Transverse colon (tissue), 4 donors: ENCODE results near the gene ANO1.

Experiments used
- CTCF ChIP-seq, 5 experiments: fragments of 200-600 bp in 3 of 5; fragments of 450-650 bp in 2 of 5; sonication (generic) in 3 of 5; IDR thresholded peaks; 1 replicate in 2 of 5; 2 replicates in 3 of 5; pipeline ENCODE4 v1.5.1; 2016 to 2017; ENCODE audit warnings: antibody characterized with exemption in 5 of 5, inconsistent platforms in 3 of 5, mild to moderate bottlenecking in 2 of 5, moderate library complexity in 1 of 5
- EP300 ChIP-seq: sonication (generic); formaldehyde crosslinking; IDR thresholded peaks from one replicate; pipeline ENCODE4 v1.6.1; 2017; ENCODE audit warnings: antibody characterized with exemption, low read depth
- POLR2A ChIP-seq: fragments of 450-650 bp; IDR thresholded peaks from one replicate; pipeline ENCODE4 v1.6.1; 2016; ENCODE audit warnings: antibody characterized with exemption, mild to moderate bottlenecking, moderate library complexity
- POLR2AphosphoS5 ChIP-seq, 3 donors: sonication (generic); formaldehyde crosslinking; IDR thresholded peaks; one replicate each; pipeline ENCODE4 v1.6.1; 2016; ENCODE audit warnings: antibody characterized with exemption in 3 of 3

GRCh38 chr11:70207531-70208131 is 129.5 kb downstream of the ANO1 start:
- TF ChIP-seq CTCF (IDR thresholded peaks at IDR 0.05), result no peak
- no peak for TF ChIP-seq POLR2A
- no peak for TF ChIP-seq POLR2AphosphoS5 (IDR thresholded peaks at IDR 0.05)
- no peak for TF ChIP-seq EP300
